HepG2 (cell line): ENCODE data around the gene DNM3. TPM values are rescaled to one million over a fixed set of nuclear protein-coding genes. Genes with fewer than 3 reads are reported as not detected.
A peak's percentile ranks its signal among the peaks of the same experiment; 100 is the strongest.

Experiments
- BRCA1 ChIP-seq: sonication (generic); formaldehyde crosslinking; IDR thresholded peaks from 2 replicates; pipeline ENCODE4 v1.4.0; 2020; ENCODE audit warnings: missing genetic modification reagents
- EP300 ChIP-seq, 3 experiments: sonication (generic) in 1 of 3; formaldehyde crosslinking in 1 of 3; IDR thresholded peaks; 2 replicates each; pipeline versions ENCODE4 v1.5.1 to v1.6.1; 2011 to 2020; ENCODE audit warnings: low read depth in 2 of 3, low read length in 2 of 3, borderline replicate concordance in 1 of 3, improper control_type of control experiment in 1 of 3, mild to moderate bottlenecking in 1 of 3, missing genetic modification reagents in 1 of 3, moderate library complexity in 1 of 3
- FOXA1 ChIP-seq, 2 experiments: fragments of 450-650 bp in 1 of 2; sonication (generic) in 1 of 2; formaldehyde crosslinking in 1 of 2; IDR thresholded peaks; 2 replicates each; pipeline versions ENCODE4 v1.4.0 to v1.6.1; 2016 to 2020; ENCODE audit warnings: missing genetic modification reagents in 1 of 2
- KAT2B ChIP-seq: fragments of 150-350 bp; IDR thresholded peaks from 2 replicates; pipeline ENCODE4 v1.6.1; 2014; ENCODE audit warnings: low read depth, low read length, borderline replicate concordance
- RARA ChIP-seq: IDR thresholded peaks from 2 replicates; pipeline ENCODE4 v1.6.1; 2016; ENCODE audit warnings: missing genetic modification reagents, missing compliant biosample characterization
- ZNF296 ChIP-seq: sonication (generic); formaldehyde crosslinking; conservative IDR thresholded peaks from 2 replicates; pipeline ENCODE4 v1.5.0; 2020; ENCODE audit warnings: mild to moderate bottlenecking, missing genetic modification reagents
- polyA plus RNA-seq, 8 experiments: library from polyadenylated mRNA; depleted of rRNA in 3 of 8; stranded (reverse) in 7 of 8; unstranded in 1 of 8; fragments of >200 nt; fragmentation: Illumina TruSeq in 4 of 8; extraction: Trizol in 4 of 8; gene quantifications; 2 replicates each; pipeline versions ENCODE4 v1.2.1 to v1.2.3, GENCODE V29; 2011 to 2016; ENCODE audit warnings: low read depth in 4 of 8, missing spikeins in 1 of 8, mixed read lengths in 1 of 8; ENCODE audit not compliant: insufficient read depth in 1 of 8
- total RNA-seq, 5 experiments: library from RNA; depleted of rRNA; stranded (reverse); fragments of >200 nt; fragmentation: Illumina TruSeq; extraction: Trizol; gene quantifications; 2 replicates each; pipeline ENCODE4 v1.2.3, GENCODE V29; 2016; ENCODE audit warnings: low read depth in 1 of 5
- TF ChIP-seq, protein P1 (sequence below): sonication (generic); formaldehyde crosslinking; IDR thresholded peaks from 2 replicates; pipeline ENCODE4 v1.4.0; 2020; ENCODE audit warnings: mild to moderate bottlenecking, missing genetic modification reagents
- TF ChIP-seq, protein P2 (sequence below): sonication (generic); formaldehyde crosslinking; IDR thresholded peaks from 2 replicates; pipeline ENCODE4 v1.4.0; 2020; ENCODE audit warnings: missing genetic modification reagents, borderline replicate concordance
- TF ChIP-seq, protein P3 (sequence below): sonication (generic); formaldehyde crosslinking; IDR thresholded peaks from 2 replicates; pipeline ENCODE4 v1.5.1; 2020; ENCODE audit warnings: missing genetic modification reagents, mild to moderate bottlenecking, borderline replicate concordance
- TF ChIP-seq, protein P4 (sequence below): sonication (generic); formaldehyde crosslinking; IDR thresholded peaks from 2 replicates; pipeline ENCODE4 v1.4.0; 2020; ENCODE audit warnings: mild to moderate bottlenecking, missing genetic modification reagents

DNM3 gene
- total and polyA plus RNA-seq, 2 of the 13 experiments (the other 11 are each of a cell fraction or from before 2014, with no cell fraction given): 0.05 TPM; not detected in 1

DNA sequence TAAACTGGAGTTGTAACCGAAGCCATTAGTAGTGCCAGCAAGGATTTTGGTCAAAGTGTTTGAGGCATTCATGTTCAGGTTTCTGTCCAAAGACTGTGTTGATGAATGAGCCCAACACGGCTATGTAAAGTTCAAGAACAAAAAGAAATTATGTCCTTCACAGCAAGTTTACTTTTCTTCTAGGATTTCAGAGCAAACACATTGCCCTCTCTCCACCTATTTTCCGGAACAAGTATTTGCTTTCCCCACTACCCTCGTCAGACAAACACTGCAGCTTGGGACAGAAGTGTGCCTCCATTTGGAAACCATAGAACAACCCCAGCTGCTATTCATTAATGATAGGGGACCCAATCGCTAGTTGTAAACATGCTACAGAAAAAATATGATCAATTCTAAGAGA lies 427.8 kb downstream of the DNM3 start (continued):
- TF ChIP-seq, protein P1, sequence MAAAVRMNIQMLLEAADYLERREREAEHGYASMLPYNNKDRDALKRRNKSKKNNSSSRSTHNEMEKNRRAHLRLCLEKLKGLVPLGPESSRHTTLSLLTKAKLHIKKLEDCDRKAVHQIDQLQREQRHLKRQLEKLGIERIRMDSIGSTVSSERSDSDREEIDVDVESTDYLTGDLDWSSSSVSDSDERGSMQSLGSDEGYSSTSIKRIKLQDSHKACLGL (CRISPR knock-in tag): no peak
- TF ChIP-seq, protein P2, sequence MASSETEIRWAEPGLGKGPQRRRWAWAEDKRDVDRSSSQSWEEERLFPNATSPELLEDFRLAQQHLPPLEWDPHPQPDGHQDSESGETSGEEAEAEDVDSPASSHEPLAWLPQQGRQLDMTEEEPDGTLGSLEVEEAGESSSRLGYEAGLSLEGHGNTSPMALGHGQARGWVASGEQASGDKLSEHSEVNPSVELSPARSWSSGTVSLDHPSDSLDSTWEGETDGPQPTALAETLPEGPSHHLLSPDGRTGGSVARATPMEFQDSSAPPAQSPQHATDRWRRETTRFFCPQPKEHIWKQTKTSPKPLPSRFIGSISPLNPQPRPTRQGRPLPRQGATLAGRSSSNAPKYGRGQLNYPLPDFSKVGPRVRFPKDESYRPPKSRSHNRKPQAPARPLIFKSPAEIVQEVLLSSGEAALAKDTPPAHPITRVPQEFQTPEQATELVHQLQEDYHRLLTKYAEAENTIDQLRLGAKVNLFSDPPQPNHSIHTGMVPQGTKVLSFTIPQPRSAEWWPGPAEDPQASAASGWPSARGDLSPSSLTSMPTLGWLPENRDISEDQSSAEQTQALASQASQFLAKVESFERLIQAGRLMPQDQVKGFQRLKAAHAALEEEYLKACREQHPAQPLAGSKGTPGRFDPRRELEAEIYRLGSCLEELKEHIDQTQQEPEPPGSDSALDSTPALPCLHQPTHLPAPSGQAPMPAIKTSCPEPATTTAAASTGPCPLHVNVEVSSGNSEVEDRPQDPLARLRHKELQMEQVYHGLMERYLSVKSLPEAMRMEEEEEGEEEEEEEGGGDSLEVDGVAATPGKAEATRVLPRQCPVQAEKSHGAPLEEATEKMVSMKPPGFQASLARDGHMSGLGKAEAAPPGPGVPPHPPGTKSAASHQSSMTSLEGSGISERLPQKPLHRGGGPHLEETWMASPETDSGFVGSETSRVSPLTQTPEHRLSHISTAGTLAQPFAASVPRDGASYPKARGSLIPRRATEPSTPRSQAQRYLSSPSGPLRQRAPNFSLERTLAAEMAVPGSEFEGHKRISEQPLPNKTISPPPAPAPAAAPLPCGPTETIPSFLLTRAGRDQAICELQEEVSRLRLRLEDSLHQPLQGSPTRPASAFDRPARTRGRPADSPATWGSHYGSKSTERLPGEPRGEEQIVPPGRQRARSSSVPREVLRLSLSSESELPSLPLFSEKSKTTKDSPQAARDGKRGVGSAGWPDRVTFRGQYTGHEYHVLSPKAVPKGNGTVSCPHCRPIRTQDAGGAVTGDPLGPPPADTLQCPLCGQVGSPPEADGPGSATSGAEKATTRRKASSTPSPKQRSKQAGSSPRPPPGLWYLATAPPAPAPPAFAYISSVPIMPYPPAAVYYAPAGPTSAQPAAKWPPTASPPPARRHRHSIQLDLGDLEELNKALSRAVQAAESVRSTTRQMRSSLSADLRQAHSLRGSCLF (CRISPR knock-in tag): no peak
- TF ChIP-seq, protein P3, sequence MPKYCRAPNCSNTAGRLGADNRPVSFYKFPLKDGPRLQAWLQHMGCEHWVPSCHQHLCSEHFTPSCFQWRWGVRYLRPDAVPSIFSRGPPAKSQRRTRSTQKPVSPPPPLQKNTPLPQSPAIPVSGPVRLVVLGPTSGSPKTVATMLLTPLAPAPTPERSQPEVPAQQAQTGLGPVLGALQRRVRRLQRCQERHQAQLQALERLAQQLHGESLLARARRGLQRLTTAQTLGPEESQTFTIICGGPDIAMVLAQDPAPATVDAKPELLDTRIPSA (CRISPR knock-in tag): no peak
- TF ChIP-seq, protein P4, sequence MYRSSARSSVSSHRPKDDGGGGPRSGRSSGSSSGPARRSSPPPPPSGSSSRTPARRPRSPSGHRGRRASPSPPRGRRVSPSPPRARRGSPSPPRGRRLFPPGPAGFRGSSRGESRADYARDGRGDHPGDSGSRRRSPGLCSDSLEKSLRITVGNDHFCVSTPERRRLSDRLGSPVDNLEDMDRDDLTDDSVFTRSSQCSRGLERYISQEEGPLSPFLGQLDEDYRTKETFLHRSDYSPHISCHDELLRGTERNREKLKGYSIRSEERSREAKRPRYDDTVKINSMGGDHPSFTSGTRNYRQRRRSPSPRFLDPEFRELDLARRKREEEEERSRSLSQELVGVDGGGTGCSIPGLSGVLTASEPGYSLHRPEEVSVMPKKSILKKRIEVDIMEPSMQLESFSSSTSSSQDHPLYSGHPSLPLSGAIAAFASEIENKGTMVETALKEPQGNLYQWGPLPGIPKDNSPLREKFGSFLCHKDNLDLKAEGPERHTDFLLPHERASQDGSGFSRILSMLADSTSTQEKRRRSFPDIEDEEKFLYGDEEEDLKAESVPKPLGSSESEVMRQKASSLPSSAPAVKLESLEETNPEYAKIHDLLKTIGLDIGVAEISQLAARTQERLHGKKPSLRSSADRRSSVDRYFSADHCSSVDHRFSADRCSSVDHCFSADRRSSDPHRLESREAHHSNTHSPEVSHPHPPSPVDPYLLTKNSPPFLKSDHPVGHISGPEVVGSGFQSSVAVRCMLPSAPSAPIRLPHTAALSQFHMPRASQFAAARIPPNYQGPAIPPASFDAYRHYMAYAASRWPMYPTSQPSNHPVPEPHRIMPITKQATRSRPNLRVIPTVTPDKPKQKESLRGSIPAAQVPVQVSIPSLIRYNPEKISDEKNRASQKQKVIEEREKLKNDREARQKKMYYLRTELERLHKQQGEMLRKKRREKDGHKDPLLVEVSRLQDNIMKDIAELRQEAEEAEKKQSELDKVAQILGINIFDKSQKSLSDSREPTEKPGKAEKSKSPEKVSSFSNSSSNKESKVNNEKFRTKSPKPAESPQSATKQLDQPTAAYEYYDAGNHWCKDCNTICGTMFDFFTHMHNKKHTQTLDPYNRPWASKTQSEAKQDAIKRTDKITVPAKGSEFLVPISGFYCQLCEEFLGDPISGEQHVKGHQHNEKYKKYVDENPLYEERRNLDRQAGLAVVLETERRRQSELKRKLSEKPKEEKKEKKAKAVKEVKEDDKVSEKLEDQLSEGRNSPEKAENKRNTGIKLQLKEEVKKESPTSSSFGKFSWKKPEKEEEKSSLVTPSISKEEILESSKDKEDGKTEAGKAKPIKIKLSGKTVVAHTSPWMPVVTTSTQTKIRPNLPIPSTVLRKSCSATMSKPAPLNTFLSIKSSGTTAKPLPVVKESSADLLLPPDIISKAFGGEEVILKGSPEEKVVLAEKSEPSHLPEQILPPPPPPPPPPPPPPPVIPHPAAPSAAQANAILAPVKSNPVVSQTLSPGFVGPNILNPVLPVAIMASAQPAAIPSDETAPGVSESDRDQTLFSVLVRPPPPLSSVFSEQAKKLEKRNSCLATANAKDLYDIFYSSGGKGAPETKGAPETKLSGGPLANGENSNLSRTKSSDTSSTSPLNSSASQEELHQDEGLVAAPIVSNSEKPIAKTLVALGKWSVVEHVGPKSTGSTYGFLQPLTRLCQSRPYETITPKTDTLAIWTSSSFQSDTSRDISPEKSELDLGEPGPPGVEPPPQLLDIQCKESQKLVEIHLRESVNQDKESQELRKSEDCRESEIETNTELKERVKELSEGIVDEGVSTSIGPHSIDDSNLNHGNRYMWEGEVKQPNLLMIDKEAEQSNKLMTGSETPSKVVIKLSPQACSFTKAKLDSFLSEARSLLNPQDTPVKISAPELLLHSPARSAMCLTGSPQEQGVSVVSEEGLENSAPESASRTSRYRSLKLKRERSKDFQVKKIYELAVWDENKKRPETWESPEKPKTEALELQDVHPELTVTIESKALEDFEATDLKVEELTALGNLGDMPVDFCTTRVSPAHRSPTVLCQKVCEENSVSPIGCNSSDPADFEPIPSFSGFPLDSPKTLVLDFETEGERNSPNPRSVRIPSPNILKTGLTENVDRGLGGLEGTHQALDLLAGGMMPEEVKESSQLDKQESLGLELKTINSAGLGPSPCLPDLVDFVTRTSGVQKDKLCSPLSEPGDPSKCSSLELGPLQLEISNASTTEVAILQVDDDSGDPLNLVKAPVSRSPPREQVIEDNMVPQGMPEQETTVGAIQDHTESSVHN (CRISPR knock-in tag): no peak
- TF ChIP-seq EP300 (IDR thresholded peaks at IDR 0.05; ENCODE audit: low read depth in 2 of 2, low read length in 2 of 2): peak in 1 of 2 experiments; percentile 85; a peak in 2 of 4 replicates
- TF ChIP-seq EP300 (CRISPR knock-in tag; IDR thresholded peaks at IDR 0.05; ENCODE audit: borderline replicate concordance): peak; percentile 46; the same call in 1 of the 2 replicates
- TF ChIP-seq ZNF296: no peak
- peak; percentile 95 for TF ChIP-seq RARA (CRISPR knock-in tag)
- TF ChIP-seq FOXA1 (IDR thresholded peaks at IDR 0.05): no peak
- TF ChIP-seq FOXA1 (CRISPR knock-in tag; IDR thresholded peaks at IDR 0.05): peak; percentile 91
- TF ChIP-seq KAT2B: no peak
- no peak for TF ChIP-seq BRCA1 (CRISPR knock-in tag)
